Vagina (tissue), 2 donors: ENCODE data around the gene PBX1. TPM values are rescaled to one million over a fixed set of nuclear protein-coding genes. Genes with fewer than 3 reads are reported as not detected.

Experiments used
- DNase-seq, 2 donors: peaks; one replicate each; pipeline ENCODE4 v3.0.0-alpha.2; 2017; ENCODE audit errors: extremely low spot score in 2 of 2
- H3K27ac ChIP-seq: fragments of 200-600 bp; sonication (generic); one replicate; pipeline ENCODE4 v1.5.1; 2019
- H3K27me3 ChIP-seq: fragments of 200-600 bp; sonication (generic); one replicate; pipeline ENCODE4 v1.5.1; 2019
- H3K36me3 ChIP-seq, 2 donors: fragments of 200-600 bp; sonication (generic); one replicate each; pipeline ENCODE4 v1.5.1; 2017 to 2019
- H3K4me1 ChIP-seq: fragments of 200-600 bp; sonication (generic); one replicate; pipeline ENCODE4 v1.5.1; 2019
- H3K4me3 ChIP-seq, 2 donors: fragments of 200-600 bp; sonication (generic); 1 replicate in 1 of 2; 2 replicates in 1 of 2; pipeline ENCODE4 v1.5.1; 2016 to 2019
- H3K9me3 ChIP-seq: fragments of 200-600 bp; sonication (generic); one replicate; pipeline ENCODE4 v1.5.1; 2019
- POLR2A ChIP-seq, 2 donors: fragments of 450-650 bp; IDR thresholded peaks; one replicate each; pipeline ENCODE4 v1.6.1; 2017; ENCODE audit warnings: antibody characterized with exemption in 2 of 2, mild to moderate bottlenecking in 2 of 2, moderate library complexity in 2 of 2
- POLR2AphosphoS5 ChIP-seq, 2 donors: sonication (generic); formaldehyde crosslinking; IDR thresholded peaks; one replicate each; pipeline ENCODE4 v1.9.0; 2017; ENCODE audit warnings: antibody characterized with exemption in 2 of 2, mild to moderate bottlenecking in 2 of 2, low read depth in 1 of 2; ENCODE audit not compliant: insufficient read depth in 1 of 2
- intact Hi-C: fragments of 100-400 bp; cut with DNase I; formaldehyde crosslinking; loops from one replicate; pipeline ENCODE4 v1.15.1; 2023
- total RNA-seq: library from RNA; depleted of rRNA; stranded (reverse); fragments of >200 nt; gene quantifications from one replicate; pipeline ENCODE4 v1.2.3, GENCODE V29; 2016
- TF ChIP-seq, protein P1 (sequence below), 3 experiments: fragments of 450-650 bp in 2 of 3; fragments of 200-600 bp in 1 of 3; sonication (generic) in 1 of 3; IDR thresholded peaks; one replicate each; pipeline ENCODE4 v1.5.1; 2017 to 2019; ENCODE audit warnings: antibody characterized with exemption in 3 of 3, mild to moderate bottlenecking in 2 of 3, moderate library complexity in 2 of 3

Gene PBX1
- total RNA-seq, 1 donor from 2014 or later, result 69.0 TPM

DNA sequence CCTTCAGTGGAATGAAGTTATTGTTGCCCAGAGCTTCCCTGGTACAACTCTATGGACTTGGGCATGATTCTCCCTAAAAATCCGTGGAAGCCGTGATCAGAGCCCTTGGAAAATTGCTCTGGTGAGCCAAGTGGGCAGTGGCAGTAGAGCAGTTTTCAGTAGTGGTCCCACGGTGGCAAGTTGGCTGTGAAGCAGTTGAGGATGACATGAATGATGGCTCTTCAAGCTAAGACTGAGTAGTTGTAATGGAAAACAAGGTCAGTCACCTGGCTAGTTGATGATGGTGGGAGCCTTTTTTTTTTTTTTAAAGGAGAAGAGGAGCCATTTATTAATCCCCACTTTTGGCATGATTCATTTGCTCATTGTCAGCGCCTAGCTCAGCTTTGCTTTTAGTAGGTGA is 36.2 kb downstream of the PBX1 start:
- TF ChIP-seq, protein P1, sequence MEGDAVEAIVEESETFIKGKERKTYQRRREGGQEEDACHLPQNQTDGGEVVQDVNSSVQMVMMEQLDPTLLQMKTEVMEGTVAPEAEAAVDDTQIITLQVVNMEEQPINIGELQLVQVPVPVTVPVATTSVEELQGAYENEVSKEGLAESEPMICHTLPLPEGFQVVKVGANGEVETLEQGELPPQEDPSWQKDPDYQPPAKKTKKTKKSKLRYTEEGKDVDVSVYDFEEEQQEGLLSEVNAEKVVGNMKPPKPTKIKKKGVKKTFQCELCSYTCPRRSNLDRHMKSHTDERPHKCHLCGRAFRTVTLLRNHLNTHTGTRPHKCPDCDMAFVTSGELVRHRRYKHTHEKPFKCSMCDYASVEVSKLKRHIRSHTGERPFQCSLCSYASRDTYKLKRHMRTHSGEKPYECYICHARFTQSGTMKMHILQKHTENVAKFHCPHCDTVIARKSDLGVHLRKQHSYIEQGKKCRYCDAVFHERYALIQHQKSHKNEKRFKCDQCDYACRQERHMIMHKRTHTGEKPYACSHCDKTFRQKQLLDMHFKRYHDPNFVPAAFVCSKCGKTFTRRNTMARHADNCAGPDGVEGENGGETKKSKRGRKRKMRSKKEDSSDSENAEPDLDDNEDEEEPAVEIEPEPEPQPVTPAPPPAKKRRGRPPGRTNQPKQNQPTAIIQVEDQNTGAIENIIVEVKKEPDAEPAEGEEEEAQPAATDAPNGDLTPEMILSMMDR (IDR thresholded peaks at IDR 0.05), result no peak
- no peak for TF ChIP-seq POLR2AphosphoS5 (IDR thresholded peaks at IDR 0.05; ENCODE audit: insufficient read depth in 1 of 2, low read depth in 1 of 2)
- TF ChIP-seq POLR2A (IDR thresholded peaks at IDR 0.05), result no peak
- no peaks in the 10 kb centered on the region for H3K36me3 ChIP-seq
- no peak for DNase-seq
- no peaks in the 10 kb centered on the region for H3K27me3 ChIP-seq
- H3K9me3 ChIP-seq, result no peaks in the 10 kb centered on the region
- H3K4me1 ChIP-seq, result peaks cover 50% of the 10 kb centered on the region
- peak overlapping the region; percentile 3 for H3K27ac ChIP-seq
- intact Hi-C loops, result no loop called here
- H3K4me3 ChIP-seq, result no peak overlapping the region

DNA sequence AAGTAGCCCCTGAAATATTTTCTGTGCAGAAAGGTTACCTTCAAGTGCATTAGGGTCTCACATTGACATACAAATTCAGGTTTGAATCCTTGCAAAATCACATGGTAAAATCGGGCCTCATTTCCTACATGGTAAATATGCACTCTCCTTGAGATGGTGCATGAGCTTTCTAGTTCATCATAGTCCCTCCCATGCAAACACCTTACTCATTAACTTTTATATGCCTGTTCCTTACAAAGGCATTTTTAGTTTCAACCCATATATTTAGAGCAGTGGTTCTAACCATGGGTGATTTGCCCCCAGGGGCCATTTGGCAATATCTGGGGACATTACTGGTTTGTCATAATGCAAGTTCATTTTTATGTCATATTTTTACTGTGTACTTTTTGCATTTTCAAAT is 37.2 kb downstream of the PBX1 start:
- H3K4me3 ChIP-seq, result no peak overlapping the region
- peaks cover 50% of the 10 kb centered on the region for H3K4me1 ChIP-seq
- H3K36me3 ChIP-seq, result no peaks in the 10 kb centered on the region
- no peaks in the 10 kb centered on the region for H3K27me3 ChIP-seq
- H3K27ac ChIP-seq, result no peak overlapping the region
- intact Hi-C loops, result no loop called here
- no peaks in the 10 kb centered on the region for H3K9me3 ChIP-seq
- no peak for DNase-seq
- TF ChIP-seq POLR2A (IDR thresholded peaks at IDR 0.05), result no peak
- TF ChIP-seq, protein P1 (IDR thresholded peaks at IDR 0.05), result no peak

DNA sequence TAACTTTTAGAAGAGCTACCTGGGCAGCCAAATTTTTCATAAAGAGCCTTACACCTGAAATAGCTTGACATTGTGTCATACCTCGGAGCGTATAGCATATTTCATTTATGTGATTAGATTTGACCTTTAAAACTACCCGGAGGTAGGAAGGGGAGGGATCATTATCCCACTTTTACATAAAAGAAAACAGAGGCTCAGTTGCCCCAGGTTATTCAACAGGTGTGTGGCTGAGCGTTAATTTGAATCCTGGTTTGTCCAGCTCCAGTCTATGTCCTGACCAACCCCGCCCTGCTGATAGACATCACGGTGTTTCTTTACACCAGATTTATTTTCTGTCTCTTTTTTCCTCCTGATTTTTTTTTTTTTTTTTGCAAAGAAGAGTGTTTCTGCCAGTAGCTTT is 39.7 kb downstream of the PBX1 start:
- Histone ChIP-seq H3K36me3 (no peaks in the 10 kb centered on the region), H3K27ac (peak overlapping the region; percentile 21), H3K9me3 (no peaks in the 10 kb centered on the region), H3K27me3 (no peaks in the 10 kb centered on the region), H3K4me3 (no peak overlapping the region), H3K4me1 (peaks cover 62% of the 10 kb centered on the region)
- no peak for DNase-seq
- intact Hi-C loops, result no loop called here
- TF ChIP-seq POLR2A (IDR thresholded peaks at IDR 0.05), result no peak
- TF ChIP-seq POLR2AphosphoS5 (IDR thresholded peaks at IDR 0.05; ENCODE audit: insufficient read depth in 1 of 2, low read depth in 1 of 2), result no peak
- TF ChIP-seq, protein P1 (IDR thresholded peaks at IDR 0.05), result no peak

DNA sequence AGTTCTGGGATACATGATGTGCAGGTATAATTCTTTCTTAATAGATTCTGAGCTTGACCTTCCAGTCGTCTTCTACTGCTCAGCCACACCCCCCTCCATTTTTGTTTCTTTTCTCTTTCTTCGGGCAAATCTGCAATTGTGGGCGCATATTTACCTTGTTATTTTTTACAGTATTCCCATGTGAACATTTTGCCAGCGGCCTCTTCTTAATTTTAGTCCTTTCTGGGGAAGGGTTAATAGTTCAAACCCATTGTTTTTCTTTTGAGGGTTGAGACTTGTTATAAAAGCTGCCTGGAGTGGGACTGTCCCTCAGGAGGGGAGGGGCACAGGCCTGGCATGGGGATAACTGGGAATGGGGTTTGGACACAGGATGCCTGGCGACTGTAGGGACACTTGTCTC is 40.3 kb downstream of the PBX1 start:
- Histone ChIP-seq H3K9me3 (no peaks in the 10 kb centered on the region), H3K4me1 (peaks cover 68% of the 10 kb centered on the region), H3K27ac (peak overlapping the region; percentile 4), H3K36me3 (no peaks in the 10 kb centered on the region), H3K4me3 (no peak overlapping the region), H3K27me3 (no peaks in the 10 kb centered on the region)
- no peak for DNase-seq
- TF ChIP-seq, protein P1 (IDR thresholded peaks at IDR 0.05), result no peak
- no peak for TF ChIP-seq POLR2AphosphoS5 (IDR thresholded peaks at IDR 0.05; ENCODE audit: insufficient read depth in 1 of 2, low read depth in 1 of 2)
- no peak for TF ChIP-seq POLR2A (IDR thresholded peaks at IDR 0.05)
- intact Hi-C loops, result no loop called here

DNA sequence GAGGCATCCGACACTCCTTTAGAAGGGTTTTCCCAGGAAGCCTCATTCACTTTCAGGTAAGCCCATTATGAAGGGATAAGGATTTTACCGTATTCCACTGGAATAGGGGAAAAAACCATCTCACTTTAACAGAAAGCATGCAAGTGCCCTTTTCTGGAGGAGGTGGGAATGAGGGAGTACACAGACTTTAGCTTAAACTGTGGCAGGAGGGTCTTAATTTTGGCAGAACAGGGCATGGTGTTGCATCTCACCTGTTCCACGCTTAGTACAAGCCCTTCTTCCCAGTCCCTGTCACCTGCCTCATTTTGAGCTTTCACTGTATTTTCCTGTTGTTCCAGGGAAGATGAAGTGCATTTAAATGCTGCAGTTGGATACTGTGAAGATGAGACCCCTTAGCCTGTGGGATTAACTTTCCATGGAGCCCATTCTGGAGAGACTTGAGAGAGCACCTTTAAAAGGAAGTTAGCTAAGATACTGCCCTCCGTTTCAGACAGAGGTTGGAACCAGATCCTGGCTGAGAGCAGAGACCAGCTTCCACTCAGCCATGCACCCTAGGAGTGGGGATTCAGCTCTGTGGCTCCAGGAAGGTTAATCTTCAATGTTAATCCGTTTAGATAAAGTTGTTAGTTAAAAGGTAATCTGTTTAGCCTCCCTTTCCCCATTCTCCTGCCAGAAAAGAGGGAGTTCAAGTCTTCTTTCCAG is 42.6 kb downstream of the PBX1 start:
- Histone ChIP-seq H3K4me1 (peaks cover 90% of the 10 kb centered on the region), H3K27me3 (no peaks in the 10 kb centered on the region), H3K27ac (peak overlapping the region; percentile 67), H3K9me3 (no peaks in the 10 kb centered on the region), H3K36me3 (no peaks in the 10 kb centered on the region), H3K4me3 (no peak overlapping the region)
- TF ChIP-seq POLR2A (IDR thresholded peaks at IDR 0.05), result no peak
- no peak for TF ChIP-seq POLR2AphosphoS5 (IDR thresholded peaks at IDR 0.05; ENCODE audit: insufficient read depth in 1 of 2, low read depth in 1 of 2)
- TF ChIP-seq, protein P1 (IDR thresholded peaks at IDR 0.05), result no peak
- no peak for DNase-seq
- intact Hi-C loops, result no loop called here
